Naive B cell (primary cell): ENCODE data around the gene PLPPR3. TPM values are rescaled to one million over a fixed set of nuclear protein-coding genes. Genes with fewer than 3 reads are reported as not detected.

Source experiments
- ATAC-seq, 2 donors: fragments of 150-1000 bp; cut with Tn5 transposase; 2 replicates each; pipeline ENCODE4 v1.10.0; 2021; ENCODE audit warnings: low read depth in 2 of 2, mild to moderate bottlenecking in 2 of 2, moderate library complexity in 2 of 2
- DNase-seq: peaks from one replicate; pipeline ENCODE4 v3.0.0; 2022
- H3K27ac Mint-ChIP-seq, 6 donors: one replicate each; pipeline ENCODE4 v1.8.0; 2020 to 2022; ENCODE audit warnings: mild to moderate bottlenecking in 6 of 6, mixed read lengths in 6 of 6, moderate library complexity in 5 of 6, inconsistent platforms in 2 of 6
- H3K27me3 Mint-ChIP-seq, 3 donors: one replicate each; pipeline ENCODE4 v1.8.0; 2021 to 2022; ENCODE audit warnings: mixed read lengths in 3 of 3, mild to moderate bottlenecking in 1 of 3
- H3K36me3 Mint-ChIP-seq, 2 donors: one replicate each; pipeline ENCODE4 v1.8.0; 2020 to 2022; ENCODE audit warnings: mixed read lengths in 2 of 2, inconsistent platforms in 1 of 2, mild to moderate bottlenecking in 1 of 2
- H3K4me1 Mint-ChIP-seq, 3 donors: one replicate each; pipeline ENCODE4 v1.8.0; 2020 to 2022; ENCODE audit warnings: mixed read lengths in 3 of 3, inconsistent platforms in 1 of 3, mild to moderate bottlenecking in 1 of 3, moderate library complexity in 1 of 3
- H3K4me3 Mint-ChIP-seq, 8 donors: one replicate each; pipeline ENCODE4 v1.8.0; 2020 to 2022; ENCODE audit warnings: mild to moderate bottlenecking in 8 of 8, mixed read lengths in 8 of 8, moderate library complexity in 8 of 8, inconsistent platforms in 2 of 8
- H3K9me3 Mint-ChIP-seq, 7 donors: one replicate each; pipeline ENCODE4 v1.8.0; 2020 to 2022; ENCODE audit warnings: mixed read lengths in 7 of 7, mild to moderate bottlenecking in 5 of 7, inconsistent platforms in 2 of 7, moderate library complexity in 1 of 7
- polyA plus RNA-seq, 6 donors: library from polyadenylated mRNA; unstranded; fragments of 300-500 nt; fragmentation: Illumina TruSeq; gene quantifications; one replicate each; pipeline ENCODE4 v1.2.3, GENCODE V29; 2021; ENCODE audit warnings: low read depth in 6 of 6

The PLPPR3 gene
- polyA plus RNA-seq, 6 donors from 2014 or later, result not detected

GRCh38 chr19:805600-806550 lies 15.9 kb downstream of the PLPPR3 start:
- DNase-seq (no peak), ATAC-seq (no peak)
- Mint-ChIP-seq H3K27me3 (no peaks in the 10 kb centered on the region), H3K9me3 (no peaks in the 10 kb centered on the region), H3K36me3 (peaks cover 0 to 16% of the 10 kb centered on the region in 2 donors), H3K4me1 (peaks cover 20 to 29% (median 21%) of the 10 kb centered on the region in 3 donors), H3K4me3 (no peak overlapping the region), H3K27ac (peak overlapping the region in 1 of 6 donors; percentile 51)

- H3K4me1 Mint-ChIP-seq, result peaks cover 25 to 36% (median 26%) of the 10 kb centered on the region in 3 donors
- no peak for DNase-seq
- peaks cover 0 to 16% of the 10 kb centered on the region in 2 donors for H3K36me3 Mint-ChIP-seq
- H3K9me3 Mint-ChIP-seq, result no peaks in the 10 kb centered on the region
- H3K27me3 Mint-ChIP-seq, result no peaks in the 10 kb centered on the region
- no peak for ATAC-seq
- H3K27ac Mint-ChIP-seq, result peak overlapping the region in 2 of 6 donors; percentile 51 to 91
- H3K4me3 Mint-ChIP-seq, result peak overlapping the region in 1 of 8 donors; percentile 43
Observed at GRCh38 chr19:805166-805551, 16.6 kb downstream of the PLPPR3 start.

GRCh38 chr19:804419-805165 lies 17.2 kb downstream of the PLPPR3 start:
- Mint-ChIP-seq H3K4me3 (peak overlapping the region in 1 of 8 donors; percentile 43), H3K4me1 (peaks cover 30 to 42% (median 32%) of the 10 kb centered on the region in 3 donors)
- DNase-seq, result no peak

GRCh38 chr19:803686-804418 lies 17.9 kb downstream of the PLPPR3 start:
- Mint-ChIP-seq H3K27ac (peak overlapping the region in 2 of 6 donors; percentile 18 to 20), H3K9me3 (no peaks in the 10 kb centered on the region), H3K36me3 (peaks cover 0 to 16% of the 10 kb centered on the region in 2 donors), H3K4me3 (peak overlapping the region in 1 of 8 donors; percentile 51), H3K4me1 (peaks cover 37 to 49% (median 39%) of the 10 kb centered on the region in 3 donors), H3K27me3 (no peaks in the 10 kb centered on the region)
- DNase-seq, result no peak
- no peak for ATAC-seq

More at GRCh38 chr19:804419-805165, 17.2 kb downstream of the PLPPR3 start:
- H3K27me3 Mint-ChIP-seq, result no peaks in the 10 kb centered on the region
- peaks cover 0 to 16% of the 10 kb centered on the region in 2 donors for H3K36me3 Mint-ChIP-seq
- H3K27ac Mint-ChIP-seq, result peak overlapping the region in 2 of 6 donors; percentile 51 to 91
- no peaks in the 10 kb centered on the region for H3K9me3 Mint-ChIP-seq
- no peak for ATAC-seq

- ATAC-seq, result no peak
- H3K9me3 Mint-ChIP-seq, result no peaks in the 10 kb centered on the region
- no peak for DNase-seq
- H3K27me3 Mint-ChIP-seq, result no peaks in the 10 kb centered on the region
- peak overlapping the region in 3 of 8 donors; percentile 16 to 51 (median 47) for H3K4me3 Mint-ChIP-seq
- no peak overlapping the region for H3K27ac Mint-ChIP-seq
- H3K36me3 Mint-ChIP-seq, result peaks cover 0 to 16% of the 10 kb centered on the region in 2 donors
- H3K4me1 Mint-ChIP-seq, result peaks cover 37 to 50% (median 42%) of the 10 kb centered on the region in 3 donors
Observed at GRCh38 chr19:803099-803561, 18.6 kb downstream of the PLPPR3 start.

GRCh38 chr19:802498-803098 lies 19.2 kb downstream of the PLPPR3 start:
- Mint-ChIP-seq H3K27me3 (no peaks in the 10 kb centered on the region), H3K27ac (peak overlapping the region in 2 of 6 donors; percentile 34 to 65), H3K9me3 (no peaks in the 10 kb centered on the region), H3K36me3 (peaks cover 0 to 13% of the 10 kb centered on the region in 2 donors), H3K4me1 (peaks cover 34 to 47% (median 42%) of the 10 kb centered on the region in 3 donors), H3K4me3 (peak overlapping the region in 2 of 8 donors; percentile 25 to 59)
- DNase-seq, result no peak
- no peak for ATAC-seq

- H3K36me3 Mint-ChIP-seq, result peaks cover 0 to 7% of the 10 kb centered on the region in 2 donors
Observed at GRCh38 chr19:801861-802497, 19.8 kb downstream of the PLPPR3 start.

GRCh38 chr19:801030-801860 lies 20.5 kb downstream of the PLPPR3 start:
- ATAC-seq, result no peak
- DNase-seq, result no peak
- Mint-ChIP-seq H3K27me3 (no peaks in the 10 kb centered on the region), H3K9me3 (no peaks in the 10 kb centered on the region), H3K36me3 (peaks cover 0 to 7% of the 10 kb centered on the region in 2 donors), H3K27ac (peak overlapping the region in 1 of 6 donors; percentile 62), H3K4me3 (peak overlapping the region in 2 of 8 donors; percentile 33 to 35), H3K4me1 (peaks cover 37 to 44% (median 41%) of the 10 kb centered on the region in 3 donors)

More at GRCh38 chr19:801861-802497, 19.8 kb downstream of the PLPPR3 start:
- Mint-ChIP-seq H3K27ac (peak overlapping the region in 3 of 6 donors; percentile 54 to 86 (median 65)), H3K4me3 (peak overlapping the region in 2 of 8 donors; percentile 33 to 35), H3K9me3 (no peaks in the 10 kb centered on the region), H3K27me3 (no peaks in the 10 kb centered on the region), H3K4me1 (peaks cover 33 to 41% (median 37%) of the 10 kb centered on the region in 3 donors)
- ATAC-seq (no peak), DNase-seq (no peak)

- H3K9me3 Mint-ChIP-seq, result no peaks in the 10 kb centered on the region
- H3K4me1 Mint-ChIP-seq, result peaks cover 37 to 44% (median 41%) of the 10 kb centered on the region in 3 donors
- no peaks in the 10 kb centered on the region for H3K27me3 Mint-ChIP-seq
Observed at GRCh38 chr19:800360-801029, 21.3 kb downstream of the PLPPR3 start.

GRCh38 chr19:799076-799881 lies 22.5 kb downstream of the PLPPR3 start:
- H3K4me1 Mint-ChIP-seq, result peaks cover 34 to 44% (median 41%) of the 10 kb centered on the region in 3 donors
- H3K27ac Mint-ChIP-seq, result peak overlapping the region; percentile 72 to 94 (median 88)
- H3K4me3 Mint-ChIP-seq, result peak overlapping the region; percentile 84 to 93 (median 90)
- no peaks in the 10 kb centered on the region for H3K27me3 Mint-ChIP-seq
- no peaks in the 10 kb centered on the region for H3K9me3 Mint-ChIP-seq
- no peak for ATAC-seq
- peaks cover 0 to 7% of the 10 kb centered on the region in 2 donors for H3K36me3 Mint-ChIP-seq
- DNase-seq, result no peak

More at GRCh38 chr19:800360-801029, 21.3 kb downstream of the PLPPR3 start:
- Mint-ChIP-seq H3K36me3 (peaks cover 0 to 7% of the 10 kb centered on the region in 2 donors), H3K4me3 (peak overlapping the region in 6 of 8 donors; percentile 5 to 93 (median 59)), H3K27ac (peak overlapping the region in 2 of 6 donors; percentile 72 to 94)
- DNase-seq, result no peak
- ATAC-seq, result no peak
